Neural cell (in vitro differentiated cells): ENCODE data around the gene DEFB126.

Source experiments
- EZH2 ChIP-seq: fragments of 200-600, 300-800 bp; shearing (Covaris generic), sonication (generic); IDR thresholded peaks from 2 replicates; pipeline ENCODE4 v1.6.1; 2014; ENCODE audit warnings: antibody characterized with exemption, low read length, borderline replicate concordance, mild to moderate bottlenecking; ENCODE audit not compliant: insufficient read depth, poor library complexity, severe bottlenecking
- POLR2AphosphoS5 ChIP-seq: IDR thresholded peaks from 2 replicates; pipeline ENCODE4 v1.6.1; 2012
- RAD21 ChIP-seq: fragments of 450-650 bp; conservative IDR thresholded peaks from 2 replicates; pipeline ENCODE4 v1.6.1; 2014; ENCODE audit warnings: antibody characterized with exemption, mild to moderate bottlenecking, moderate library complexity
- TF ChIP-seq, protein P1 (sequence below): fragments of 450-650 bp; IDR thresholded peaks from 2 replicates; pipeline ENCODE4 v1.5.1; 2014; ENCODE audit warnings: antibody characterized with exemption, mild to moderate bottlenecking, moderate library complexity; ENCODE audit not compliant: poor library complexity, severe bottlenecking

DNA sequence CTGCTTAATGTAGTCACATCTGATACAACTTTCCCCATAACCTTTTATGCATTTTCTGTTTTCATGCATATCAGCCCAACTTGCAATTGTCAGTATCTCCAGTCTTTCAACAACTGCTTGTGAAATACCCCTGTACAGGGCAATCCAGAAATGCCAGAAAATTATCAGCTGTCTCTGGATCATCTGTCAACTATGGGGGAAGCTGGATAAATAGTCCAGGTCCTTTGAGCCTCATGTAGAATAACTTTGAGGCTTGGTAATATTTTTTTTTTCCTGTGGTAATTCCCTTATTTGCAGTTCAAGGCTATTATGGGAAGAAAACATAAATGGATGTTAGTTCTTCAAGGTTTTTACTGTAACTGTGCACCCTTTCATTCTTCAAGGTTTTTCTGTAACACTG lies 48.7 kb upstream of the DEFB126 start:
- no peak for TF ChIP-seq POLR2AphosphoS5
- TF ChIP-seq, protein P1, sequence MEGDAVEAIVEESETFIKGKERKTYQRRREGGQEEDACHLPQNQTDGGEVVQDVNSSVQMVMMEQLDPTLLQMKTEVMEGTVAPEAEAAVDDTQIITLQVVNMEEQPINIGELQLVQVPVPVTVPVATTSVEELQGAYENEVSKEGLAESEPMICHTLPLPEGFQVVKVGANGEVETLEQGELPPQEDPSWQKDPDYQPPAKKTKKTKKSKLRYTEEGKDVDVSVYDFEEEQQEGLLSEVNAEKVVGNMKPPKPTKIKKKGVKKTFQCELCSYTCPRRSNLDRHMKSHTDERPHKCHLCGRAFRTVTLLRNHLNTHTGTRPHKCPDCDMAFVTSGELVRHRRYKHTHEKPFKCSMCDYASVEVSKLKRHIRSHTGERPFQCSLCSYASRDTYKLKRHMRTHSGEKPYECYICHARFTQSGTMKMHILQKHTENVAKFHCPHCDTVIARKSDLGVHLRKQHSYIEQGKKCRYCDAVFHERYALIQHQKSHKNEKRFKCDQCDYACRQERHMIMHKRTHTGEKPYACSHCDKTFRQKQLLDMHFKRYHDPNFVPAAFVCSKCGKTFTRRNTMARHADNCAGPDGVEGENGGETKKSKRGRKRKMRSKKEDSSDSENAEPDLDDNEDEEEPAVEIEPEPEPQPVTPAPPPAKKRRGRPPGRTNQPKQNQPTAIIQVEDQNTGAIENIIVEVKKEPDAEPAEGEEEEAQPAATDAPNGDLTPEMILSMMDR = no peak
- TF ChIP-seq RAD21 = no peak
- no peak for TF ChIP-seq EZH2
